Measurements from ENCODE around the gene PITRM1.

The PITRM1 gene

GRCh38 chr10:3139216-3139910 is 33.2 kb downstream of the PITRM1 start:
- DNase-seq (ENCODE audit: low spot score), result no peak

DNA sequence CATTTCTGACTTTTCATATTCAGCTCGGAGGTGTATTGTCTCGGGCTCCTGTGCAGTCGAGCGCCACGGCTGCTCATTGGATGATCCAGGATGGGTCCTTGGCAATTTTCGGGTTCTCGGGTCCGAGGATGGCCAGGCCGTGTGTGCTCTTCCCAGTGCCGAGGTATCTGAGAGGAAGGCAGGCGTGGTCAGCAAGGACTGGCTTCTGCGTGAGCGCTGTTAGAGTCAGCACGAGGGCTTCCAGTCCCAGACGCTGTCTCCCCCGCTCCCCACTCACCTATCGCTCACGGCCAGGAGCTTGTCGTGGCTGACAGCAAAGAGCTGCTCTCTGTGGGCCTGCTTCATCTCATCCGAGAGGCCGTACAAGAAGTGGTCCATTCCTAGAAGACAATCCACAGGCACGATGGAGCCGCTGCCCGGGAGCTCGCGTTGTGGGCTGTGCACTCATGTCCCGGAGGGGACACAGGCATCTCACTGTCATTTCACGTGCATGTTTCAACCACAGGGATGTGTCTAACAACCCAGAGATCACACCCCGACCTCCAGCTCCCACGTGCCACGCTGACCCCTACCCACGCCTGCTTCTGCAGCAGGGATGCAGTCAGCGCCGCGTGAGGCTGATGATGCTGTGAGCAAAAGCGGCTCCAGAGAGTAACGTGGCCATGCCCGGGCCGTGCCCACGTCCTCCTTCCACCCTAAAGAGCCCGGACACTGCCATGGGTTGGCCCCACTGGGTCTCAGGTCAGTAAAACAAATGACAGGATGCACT is 34.4 kb downstream of the PITRM1 start:
- no peak for DNase-seq (ENCODE audit: low spot score)

- DNase-seq (ENCODE audit: low spot score), result no peak
Observed at GRCh38 chr10:3136763-3137611, 35.6 kb downstream of the PITRM1 start.

DNA sequence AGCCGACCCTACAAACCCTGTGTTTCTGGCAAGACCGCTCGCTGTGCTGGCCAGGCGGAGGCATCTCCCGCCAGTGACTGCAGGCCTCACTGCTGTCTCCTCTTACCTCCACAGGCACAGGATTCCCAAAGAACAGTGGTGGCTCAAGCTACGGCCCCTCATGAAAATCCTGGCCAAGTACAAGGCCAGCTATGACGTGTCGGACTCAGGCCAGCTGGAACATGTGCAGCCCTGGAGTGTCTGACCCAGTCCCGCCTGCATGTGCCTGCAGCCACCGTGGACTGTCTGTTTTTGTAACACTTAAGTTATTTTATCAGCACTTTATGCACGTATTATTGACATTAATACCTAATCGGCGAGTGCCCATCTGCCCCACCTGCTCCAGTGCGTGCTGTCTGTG is 36.2 kb downstream of the PITRM1 start:
- DNase-seq (ENCODE audit: low spot score), result no peak

DNA sequence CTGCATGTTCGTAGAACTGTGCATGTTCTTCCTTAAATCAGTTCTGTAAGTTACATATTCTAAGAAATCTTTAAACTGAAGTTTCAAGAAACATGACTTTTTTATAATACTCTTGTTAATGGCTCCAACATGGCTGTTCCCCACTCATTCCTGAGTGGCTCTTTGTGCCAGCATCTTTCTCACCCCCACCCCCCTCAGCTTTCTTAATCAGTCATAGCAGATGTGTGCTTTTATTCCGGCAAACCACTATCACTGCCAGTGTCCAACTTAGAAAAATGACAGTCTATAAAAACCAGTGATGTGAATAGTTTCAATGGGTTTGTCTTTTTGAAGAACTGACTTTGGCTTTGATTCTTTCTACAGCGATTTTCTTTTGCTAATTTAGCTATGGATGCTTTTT is 37.6 kb downstream of the PITRM1 start:
- no peak for DNase-seq (ENCODE audit: low spot score)

GRCh38 chr10:3133948-3134347 is 38.6 kb downstream of the PITRM1 start:
- no peak for DNase-seq (ENCODE audit: low spot score)

GRCh38 chr10:3132036-3133025 is 40.3 kb downstream of the PITRM1 start:
- no peak for DNase-seq (ENCODE audit: low spot score)

- no peak for DNase-seq (ENCODE audit: low spot score)
Observed at GRCh38 chr10:3131098-3131497, 41.5 kb downstream of the PITRM1 start.

DNA sequence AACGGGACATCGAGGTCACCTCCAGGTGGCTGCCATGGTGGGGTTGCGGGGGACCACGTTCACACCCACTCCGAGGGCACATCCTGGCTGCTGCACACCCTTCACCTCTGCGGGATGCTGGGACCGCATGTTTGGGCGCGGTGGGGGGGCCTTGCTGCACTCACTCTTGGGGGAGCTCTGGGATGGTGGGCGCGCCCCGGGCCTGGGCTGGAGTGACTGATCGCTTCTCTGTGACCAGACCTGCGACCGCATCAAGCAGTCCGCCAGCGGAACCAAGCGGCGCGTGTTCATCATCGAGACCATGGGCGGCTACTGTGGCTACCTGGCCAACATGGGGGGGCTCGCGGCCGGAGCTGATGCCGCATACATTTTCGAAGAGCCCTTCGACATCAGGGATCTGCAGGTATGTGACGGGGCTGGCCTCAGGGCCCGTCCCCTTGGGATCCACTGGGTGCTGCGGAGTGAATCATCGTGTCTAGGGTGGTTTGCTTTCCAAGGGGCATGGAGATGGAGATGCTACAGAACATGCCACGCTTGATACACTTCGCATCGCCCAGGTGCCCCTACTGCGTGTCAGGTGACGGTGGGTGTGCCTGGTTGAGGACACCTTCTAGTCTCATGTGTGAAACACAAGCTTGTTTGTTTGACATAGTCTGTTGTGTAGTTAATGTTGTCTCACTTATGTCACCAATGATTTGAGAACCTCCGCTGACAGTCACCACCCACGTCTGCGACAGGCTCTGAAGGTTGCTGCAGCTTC is 42.8 kb downstream of the PITRM1 start:
- no peak for DNase-seq (ENCODE audit: low spot score)

GRCh38 chr10:3128379-3129130 is 44.0 kb downstream of the PITRM1 start:
- no peak for DNase-seq (ENCODE audit: low spot score)

- no peak for DNase-seq (ENCODE audit: low spot score)
Observed at GRCh38 chr10:3127921-3128320, 44.7 kb downstream of the PITRM1 start.

DNA sequence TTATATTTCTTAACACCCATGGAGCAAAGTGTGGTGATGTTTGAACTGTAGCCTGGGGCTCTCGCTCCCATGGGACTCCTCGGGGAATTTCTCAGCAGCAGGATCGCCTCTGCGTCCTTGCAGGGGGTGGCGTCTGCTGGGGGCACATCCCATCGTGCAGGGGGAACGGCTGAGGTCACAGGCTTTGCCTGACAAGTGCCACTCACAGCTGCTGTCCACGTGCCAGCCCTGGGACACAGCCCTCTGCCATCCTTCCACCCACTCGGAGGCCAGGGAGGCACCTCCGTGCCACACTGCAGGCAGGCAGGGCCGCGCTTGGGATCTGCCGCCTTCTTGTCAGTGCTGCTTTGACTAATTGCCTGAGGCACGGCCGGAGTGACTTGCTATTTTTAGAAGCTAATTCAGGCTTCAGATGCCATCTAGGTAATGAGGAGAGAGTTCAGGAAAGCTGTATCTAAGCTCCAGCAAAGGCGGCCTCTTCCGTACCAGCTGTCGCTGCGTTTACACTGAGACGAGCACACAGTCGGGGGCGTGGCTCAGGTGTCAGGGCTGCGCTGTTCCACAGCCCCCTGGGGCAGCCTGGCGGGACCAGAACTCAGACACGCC is 45.7 kb downstream of the PITRM1 start:
- no peak for DNase-seq (ENCODE audit: low spot score)

GRCh38 chr10:3126249-3126648 is 46.3 kb downstream of the PITRM1 start:
- DNase-seq (ENCODE audit: low spot score), result no peak

- DNase-seq (ENCODE audit: low spot score), result no peak
Observed at GRCh38 chr10:3125527-3126170, 46.9 kb downstream of the PITRM1 start.

DNA sequence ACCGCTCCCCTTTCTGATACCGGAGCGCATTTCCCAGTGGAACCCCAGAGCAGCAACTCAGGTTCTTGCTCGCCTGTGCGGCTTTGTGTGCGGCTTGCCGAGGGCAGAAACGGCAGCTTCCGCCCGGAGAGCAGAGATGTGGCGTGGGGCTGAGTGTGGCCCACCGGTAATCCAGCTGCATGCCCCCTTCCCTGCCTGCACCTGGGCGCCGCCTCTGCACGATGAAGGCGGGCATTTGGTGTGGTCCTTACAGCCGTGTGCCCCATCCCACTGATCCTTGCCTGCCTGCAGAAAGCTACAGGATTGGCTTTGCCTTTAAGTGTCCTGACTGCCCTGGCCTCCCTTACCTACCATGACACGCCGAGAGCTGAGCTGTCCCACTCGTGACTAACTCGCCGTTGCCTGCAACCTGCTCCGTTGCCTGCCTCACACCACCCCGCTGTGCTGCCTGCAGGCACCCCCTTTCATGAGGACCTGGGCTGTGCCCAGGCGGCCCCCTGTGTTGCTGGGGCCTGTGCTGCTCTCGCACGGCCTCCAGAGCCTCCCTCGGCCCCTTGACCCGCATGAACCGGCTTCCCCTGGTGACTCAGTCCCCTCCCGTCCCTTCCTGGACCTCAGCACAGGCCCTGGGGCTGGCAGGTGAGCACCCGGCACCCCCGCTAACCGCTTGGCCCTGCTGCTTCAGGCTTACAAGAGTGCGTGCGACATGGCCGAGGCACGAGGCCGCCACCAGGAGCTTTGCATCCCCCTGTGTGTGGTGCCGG is 48.0 kb downstream of the PITRM1 start:
- no peak for DNase-seq (ENCODE audit: low spot score)

GRCh38 chr10:3123571-3124411 is 48.8 kb downstream of the PITRM1 start:
- DNase-seq (ENCODE audit: low spot score), result no peak

- DNase-seq (ENCODE audit: low spot score), result no peak
Observed at GRCh38 chr10:3122486-3123205, 49.9 kb downstream of the PITRM1 start.

Measured in LoVo (cell line).